IMR-90 (cell line): ENCODE measurements around the gene C19orf25. TPM values are rescaled to one million over a fixed set of nuclear protein-coding genes. Genes with fewer than 3 reads are reported as not detected.

Experiments
- ATAC-seq: fragments of 200-7000 bp; cut with Tn5 transposase; 2 replicates; pipeline ENCODE4 v1.9.1; 2020; ENCODE audit warnings: low read depth, mild to moderate bottlenecking, moderate library complexity
- BruUV-seq: library from RNA; stranded (reverse); fragments of 400-500 nt; replicated peaks from 2 replicates; lab custom pipeline; 2021; lab: Mats Ljungman, UMichigan
- CTCF ChIA-PET: fragments of 300-600 bp; formaldehyde crosslinking; extraction: SDS; loops from one replicate; lab custom pipeline; 2021; ENCODE audit warnings: antibody characterized with exemption; lab: Yijun Ruan, JAX
- POLR2A ChIA-PET: fragments of 300-600 bp; sonication (Branson Sonifier 250); formaldehyde crosslinking; loops from one replicate; lab custom pipeline; 2022; ENCODE audit warnings: antibody characterized with exemption; ENCODE audit not compliant: unreplicated experiment; lab: Charles Lee
- DNase-seq: peaks from one replicate; pipeline ENCODE4 v3.0.0; 2013
- H2AFZ ChIP-seq: replicated peaks from 2 replicates; pipeline ENCODE3; 2013; ENCODE audit warnings: low read length, mild to moderate bottlenecking; ENCODE audit not compliant: poor library complexity
- H2AK5ac ChIP-seq: 2 replicates; pipeline ENCODE4 v1.6.1; 2013; ENCODE audit warnings: low read depth, low read length, inconsistent platforms
- H2AK9ac ChIP-seq: replicated peaks from 2 replicates; pipeline ENCODE3; 2013; ENCODE audit warnings: mild to moderate bottlenecking, low read depth, low read length, moderate library complexity; ENCODE audit not compliant: poor library complexity
- H2BK120ac ChIP-seq: 2 replicates; pipeline ENCODE4 v1.6.1; 2013; ENCODE audit warnings: low read depth, low read length, inconsistent platforms
- H2BK15ac ChIP-seq: 3 replicates; pipeline ENCODE4 v1.6.1; 2013; ENCODE audit warnings: low read depth, low read length, inconsistent platforms
- H2BK20ac ChIP-seq: 2 replicates; pipeline ENCODE4 v1.6.1; 2013; ENCODE audit warnings: low read depth, mild to moderate bottlenecking, inconsistent platforms, low read length, moderate library complexity
- H2BK5ac ChIP-seq: 2 replicates; pipeline ENCODE4 v1.6.1; 2013; ENCODE audit warnings: mild to moderate bottlenecking, low read depth, low read length, inconsistent platforms; ENCODE audit not compliant: poor library complexity, severe bottlenecking
- H3K14ac ChIP-seq: replicated peaks from 2 replicates; pipeline ENCODE4 v1.6.1; 2013; ENCODE audit warnings: low read depth, low read length, inconsistent platforms
- H3K18ac ChIP-seq: 2 replicates; pipeline ENCODE4 v1.6.1; 2013; ENCODE audit warnings: low read depth, low read length, control low read depth
- H3K23ac ChIP-seq: 2 replicates; pipeline ENCODE4 v1.6.1; 2013; ENCODE audit warnings: low read depth, low read length, inconsistent platforms
- H3K27ac ChIP-seq: 2 replicates; pipeline ENCODE4 v1.5.1; 2013; ENCODE audit warnings: mild to moderate bottlenecking, control low read depth, low read length; ENCODE audit not compliant: insufficient read depth
- H3K27me3 ChIP-seq: 2 replicates; pipeline ENCODE4 v1.6.1; 2013; ENCODE audit warnings: low read length; ENCODE audit not compliant: control insufficient read depth, insufficient read depth
- H3K36me3 ChIP-seq: 2 replicates; pipeline ENCODE4 v1.6.1; 2013; ENCODE audit warnings: low read length, mixed read lengths; ENCODE audit not compliant: control insufficient read depth, insufficient read depth
- H3K4ac ChIP-seq: 2 replicates; pipeline ENCODE4 v1.6.1; 2013; ENCODE audit warnings: low read depth, low read length, inconsistent platforms
- H3K4me1 ChIP-seq: 2 replicates; pipeline ENCODE4 v1.6.1; 2013; ENCODE audit warnings: low read length, mixed read lengths; ENCODE audit not compliant: control insufficient read depth, insufficient read depth
- H3K4me2 ChIP-seq: 2 replicates; pipeline ENCODE4 v1.6.1; 2013; ENCODE audit warnings: low read depth, mild to moderate bottlenecking, control low read depth, low read length, moderate library complexity
- H3K4me3 ChIP-seq: 2 replicates; pipeline ENCODE4 v1.5.1; 2013; ENCODE audit warnings: low read depth, mild to moderate bottlenecking, control low read depth, low read length, moderate library complexity; ENCODE audit not compliant: insufficient read depth
- H3K56ac ChIP-seq: 2 replicates; pipeline ENCODE4 v1.6.1; 2013; ENCODE audit warnings: low read length, inconsistent platforms; ENCODE audit not compliant: insufficient read depth; ENCODE audit errors: extremely low read depth
- H3K79me1 ChIP-seq, 2 experiments: 2 replicates each; pipeline ENCODE4 v1.6.1; 2013; ENCODE audit warnings: low read length in 2 of 2, inconsistent platforms in 1 of 2, low read depth in 1 of 2
- H3K9ac ChIP-seq: 2 replicates; pipeline ENCODE4 v1.6.1; 2013; ENCODE audit warnings: low read depth, low read length, control low read depth
- H3K9me1 ChIP-seq: 2 replicates; pipeline ENCODE4 v1.6.1; 2013; ENCODE audit warnings: low read length, inconsistent platforms; ENCODE audit not compliant: insufficient read depth
- H3K9me3 ChIP-seq: 2 replicates; pipeline ENCODE4 v1.6.1; 2013; ENCODE audit warnings: low read length; ENCODE audit not compliant: control insufficient read depth, insufficient read depth
- H4K20me1 ChIP-seq: 2 replicates; pipeline ENCODE4 v1.6.1; 2013; ENCODE audit warnings: low read length, inconsistent platforms; ENCODE audit not compliant: insufficient read depth
- H4K5ac ChIP-seq: 2 replicates; pipeline ENCODE4 v1.6.1; 2013; ENCODE audit warnings: mild to moderate bottlenecking, low read depth, low read length, control low read depth
- H4K8ac ChIP-seq, 2 experiments: 2 replicates each; pipeline ENCODE4 v1.6.1; 2013; ENCODE audit warnings: low read depth in 2 of 2, low read length in 2 of 2, control low read depth in 1 of 2, inconsistent platforms in 1 of 2
- H4K91ac ChIP-seq: 2 replicates; pipeline ENCODE4 v1.6.1; 2013; ENCODE audit warnings: low read depth, low read length, inconsistent platforms; ENCODE audit not compliant: insufficient read depth
- FOS ChIP-seq: fragments of 150-350 bp; IDR thresholded peaks from 2 replicates; pipeline ENCODE4 v1.6.1; 2016; ENCODE audit warnings: low read depth, low read length
- MAFK ChIP-seq: IDR thresholded peaks from 2 replicates; pipeline ENCODE4 v1.6.1; 2012; ENCODE audit warnings: low read depth, low read length, improper control_type of control experiment
- MXI1 ChIP-seq: IDR thresholded peaks from 2 replicates; pipeline ENCODE4 v1.6.1; 2012; ENCODE audit warnings: low read depth, mild to moderate bottlenecking, low read length, moderate library complexity, borderline replicate concordance
- WGBS, 2 experiments: methylation state at CpG; one replicate each; pipeline versions ENCODE4 v1.1.5 to v1.1.7; 2013; ENCODE audit warnings: missing lambda C conversion rate in 2 of 2; ENCODE audit not compliant: insufficient read length in 1 of 2; ENCODE audit errors: extremely low coverage in 2 of 2; 5-methylcytosine and 5-hydroxymethylcytosine counted together
- dilution Hi-C: fragments of 300-500 bp; cut with HindIII; formaldehyde crosslinking; loops from one replicate; pipeline ENCODE4 v1.14.3; 2018; ENCODE audit warnings: low sequenced_read_pairs; ENCODE audit not compliant: unreplicated experiment
- in situ Hi-C: fragments of 300-500 bp; cut with MboI; formaldehyde crosslinking; loops from 3 replicates; pipeline ENCODE4 v1.14.3; 2019; ENCODE audit warnings: low sequenced_read_pairs, inconsistent platforms, mixed read lengths
- intact Hi-C: fragments of 100-400 bp; cut with micrococcal nuclease; formaldehyde crosslinking; loops from 2 replicates; pipeline ENCODE4 v1.10.0; 2022
- polyA plus RNA-seq, 3 experiments: library from polyadenylated mRNA; depleted of rRNA; stranded (reverse); fragments of >200 nt; gene quantifications; 2 replicates each; pipeline ENCODE4 v1.2.3, GENCODE V29; 2012; ENCODE audit warnings: low replicate concordance in 1 of 3
- total RNA-seq: library from RNA; depleted of rRNA; stranded (reverse); fragments of >200 nt; gene quantifications from 2 replicates; pipeline ENCODE4 v1.2.3, GENCODE V29; 2012

C19orf25 gene
- total and polyA plus RNA-seq, 2 of the 4 experiments (the other 2 are of a cell fraction), result 10.4 to 34.9 TPM

GRCh38 chr19:1511318-1512317 is 32.6 kb upstream of the C19orf25 start (continued):
- no peak for TF ChIP-seq MAFK
- no peak for TF ChIP-seq FOS
- no peak for TF ChIP-seq MXI1

- dilution Hi-C loops (no loop called here), in situ Hi-C loops (no loop called here), intact Hi-C loops (no loop called here)
- H4K5ac ChIP-seq, result no peak overlapping the region
- H2AFZ ChIP-seq, result no peak overlapping the region
- WGBS, 2 experiments, result 100% methylated on average over 1 of the region's 9 CpGs; no CpG with 5 or more reads in 1 of the 2 experiments
- no peak for ATAC-seq
- H2BK120ac ChIP-seq, result no peak overlapping the region
- no peak overlapping the region for H3K9ac ChIP-seq
- H4K20me1 ChIP-seq, result peaks cover 6% of the 10 kb centered on the region; the same call in 1 of the 2 replicates
- no peak overlapping the region for H4K91ac ChIP-seq
- H3K4me2 ChIP-seq, result no peak overlapping the region
- H3K4ac ChIP-seq, result no peak overlapping the region
- no peak overlapping the region for H4K8ac ChIP-seq
- peaks cover 7% of the 10 kb centered on the region; the same call in 1 of the 2 replicates for H3K36me3 ChIP-seq
- no peak for DNase-seq
- BruUV-seq, result no TSS peak
- H3K27me3 ChIP-seq, result no peaks in the 10 kb centered on the region
- no peak overlapping the region for H2BK20ac ChIP-seq
- H3K9me1 ChIP-seq, result no peaks in the 10 kb centered on the region; the same call in 1 of the 2 replicates
- TF ChIP-seq MAFK, result no peak
- TF ChIP-seq FOS, result no peak
- peaks cover 6% of the 10 kb centered on the region for H3K4me1 ChIP-seq
- H2AK5ac ChIP-seq, result peak overlapping the region; percentile 43; the same call in 1 of the 2 replicates
- POLR2A ChIA-PET, result no interaction called here
- no peak overlapping the region for H3K18ac ChIP-seq
- H2BK5ac ChIP-seq, result no peak overlapping the region
- CTCF ChIA-PET, result no interaction called here
- no peak overlapping the region for H3K56ac ChIP-seq
- no peak overlapping the region for H3K4me3 ChIP-seq
- H2BK15ac ChIP-seq, result no peak overlapping the region
- H3K23ac ChIP-seq, result no peak overlapping the region
- H2AK9ac ChIP-seq, result no peak overlapping the region
- H3K27ac ChIP-seq, result no peak overlapping the region
- H3K14ac ChIP-seq, result no peak overlapping the region
- no peaks in the 10 kb centered on the region for H3K9me3 ChIP-seq
- H3K79me1 ChIP-seq, result peaks cover 4 to 15% of the 10 kb centered on the region in 2 experiments; a peak in 1 of 4 replicates
Measured at GRCh38 chr19:1510807-1511206, 31.8 kb upstream of the C19orf25 start.
